Measurements from ENCODE around the gene TWNK. TPM values are rescaled to one million over a fixed set of nuclear protein-coding genes. Genes with fewer than 3 reads are reported as not detected.

The TWNK gene
- total and polyA plus RNA-seq, 10 donors: 5.6 to 9.9 (median 8.2) TPM

- TF ChIP-seq CTCF (IDR thresholded peaks at IDR 0.05 in 8 of 11, conservative IDR thresholded peaks at IDR 0.05 in 3 of 11) (no peak), POLR2A (IDR thresholded peaks at IDR 0.05) (no peak), POLR2AphosphoS5 (IDR thresholded peaks at IDR 0.05) (no peak)
- WGBS, 5 donors: 44 to 66% (median 49%) methylated on average over 5 to 7 of the region's 7 CpGs
- intact Hi-C loops (cut with DNase I; ENCODE audit: low total_unique reads): no loop called here
- no peak for DNase-seq
- H3K36me3 ChIP-seq: no peaks in the 10 kb centered on the region
- peaks cover 18 to 52% (median 36%) of the 10 kb centered on the region in 6 donors for H3K4me1 ChIP-seq
- H3K27ac ChIP-seq: no peak overlapping the region
- peaks cover 0 to 38% (median 6%) of the 10 kb centered on the region in 7 donors for H3K27me3 ChIP-seq (replicated peaks in 1 of 7)
- no peaks in the 10 kb centered on the region for H3K9me3 ChIP-seq
- no peak overlapping the region for H3K4me3 ChIP-seq
Measured at GRCh38 chr10:101014966-101015581, 27.7 kb downstream of the TWNK start.

DNA sequence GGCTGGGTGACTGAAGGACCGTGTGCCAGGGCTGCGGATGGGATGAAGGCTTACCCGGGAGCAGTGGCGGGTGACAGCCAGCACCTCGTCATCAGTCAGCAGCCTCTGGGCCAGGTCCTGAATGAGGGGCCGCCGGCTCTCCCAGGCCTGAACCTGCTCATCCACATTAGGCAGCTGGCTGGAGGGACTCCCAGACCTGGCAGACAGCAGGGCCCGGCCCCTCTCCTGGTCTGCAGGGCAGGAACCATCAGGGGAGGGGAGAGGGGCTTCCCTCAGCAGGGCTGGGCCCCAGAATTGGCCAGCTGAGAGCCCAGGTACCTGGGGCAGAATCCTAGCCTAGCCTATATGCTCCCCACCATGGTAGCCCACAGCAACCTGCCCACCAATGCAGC, 28.2 kb downstream of the TWNK start:
- H3K4me3 ChIP-seq: no peak overlapping the region
- no peak for TF ChIP-seq CTCF (IDR thresholded peaks at IDR 0.05 in 8 of 11, conservative IDR thresholded peaks at IDR 0.05 in 3 of 11)
- TF ChIP-seq POLR2AphosphoS5 (IDR thresholded peaks at IDR 0.05): no peak
- TF ChIP-seq POLR2A (IDR thresholded peaks at IDR 0.05): no peak
- H3K36me3 ChIP-seq: no peaks in the 10 kb centered on the region
- DNase-seq: no peak
- no peaks in the 10 kb centered on the region for H3K9me3 ChIP-seq
- peaks cover 18 to 57% (median 36%) of the 10 kb centered on the region in 6 donors for H3K4me1 ChIP-seq
- intact Hi-C loops (cut with DNase I; ENCODE audit: low total_unique reads): no loop called here
- H3K27ac ChIP-seq: no peak overlapping the region
- WGBS, 5 donors: 80 to 95% (median 87%) methylated on average over 2 to 8 of the region's 8 CpGs
- H3K27me3 ChIP-seq (replicated peaks in 1 of 7): peaks cover 0 to 38% (median 6%) of the 10 kb centered on the region in 7 donors

- Histone ChIP-seq H3K4me1 (peaks cover 18 to 62% (median 35%) of the 10 kb centered on the region in 6 donors), H3K9me3 (no peaks in the 10 kb centered on the region), H3K27ac (no peak overlapping the region), H3K27me3 (replicated peaks in 1 of 7) (peaks cover 0 to 38% (median 6%) of the 10 kb centered on the region in 7 donors), H3K36me3 (no peaks in the 10 kb centered on the region), H3K4me3 (no peak overlapping the region)
- no peak for DNase-seq
- TF ChIP-seq CTCF (IDR thresholded peaks at IDR 0.05 in 8 of 11, conservative IDR thresholded peaks at IDR 0.05 in 3 of 11) (no peak), POLR2AphosphoS5 (IDR thresholded peaks at IDR 0.05) (no peak), POLR2A (IDR thresholded peaks at IDR 0.05) (no peak)
- intact Hi-C loops (cut with DNase I; ENCODE audit: low total_unique reads): no loop called here
- 75 to 86% (median 82%) methylated on average over 5 of the region's 5 CpGs for WGBS, 5 donors
Measured at GRCh38 chr10:101016814-101017213, 29.5 kb downstream of the TWNK start.

DNA sequence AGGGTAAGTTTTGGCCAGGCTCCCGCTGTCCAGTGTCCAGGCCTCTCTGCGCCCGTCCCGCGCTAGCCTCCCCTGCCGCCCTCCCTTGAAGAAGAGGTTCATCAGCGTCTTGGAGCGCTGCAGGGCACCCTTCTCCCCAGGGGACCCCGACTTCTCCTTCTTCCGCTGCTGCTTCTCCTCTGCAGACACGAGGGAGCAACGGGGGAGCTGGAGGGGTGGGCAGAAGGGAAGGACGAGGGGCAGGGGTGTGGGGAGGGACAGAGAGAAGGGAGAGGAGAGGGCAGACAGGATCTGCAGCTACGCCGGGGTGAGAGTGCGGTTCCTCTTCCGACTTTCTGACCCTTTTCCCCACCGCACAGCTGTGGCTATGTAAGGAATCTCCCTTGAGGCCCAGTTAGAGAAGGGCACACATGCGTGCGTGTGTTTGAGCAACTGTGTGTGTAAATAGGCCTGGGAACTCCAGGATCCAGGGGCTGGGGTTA, 30.8 kb downstream of the TWNK start:
- 29 to 41% (median 34%) methylated on average over 19 to 20 of the region's 20 CpGs for WGBS, 5 donors
- intact Hi-C loops (cut with DNase I; ENCODE audit: low total_unique reads): no loop called here
- H3K4me3 ChIP-seq: peak overlapping the region in 1 of 8 donors; percentile 35
- H3K36me3 ChIP-seq: no peaks in the 10 kb centered on the region
- peaks cover 0 to 38% (median 6%) of the 10 kb centered on the region in 7 donors for H3K27me3 ChIP-seq (replicated peaks in 1 of 7)
- no peaks in the 10 kb centered on the region for H3K9me3 ChIP-seq
- H3K27ac ChIP-seq: no peak overlapping the region
- no peak for DNase-seq
- TF ChIP-seq POLR2A (IDR thresholded peaks at IDR 0.05) (no peak), CTCF (IDR thresholded peaks at IDR 0.05 in 8 of 11, conservative IDR thresholded peaks at IDR 0.05 in 3 of 11) (no peak), POLR2AphosphoS5 (IDR thresholded peaks at IDR 0.05) (no peak)
- H3K4me1 ChIP-seq: peaks cover 12 to 49% (median 23%) of the 10 kb centered on the region in 6 donors
